G401.6 (cell line): ENCODE data around the gene FZD7.

Experiments
- FAIRE-seq: peaks from 2 replicates; lab custom pipeline; 2012; peaks lifted over from hg19 to GRCh38; lab: Jason Lieb, UNC

Gene FZD7

DNA sequence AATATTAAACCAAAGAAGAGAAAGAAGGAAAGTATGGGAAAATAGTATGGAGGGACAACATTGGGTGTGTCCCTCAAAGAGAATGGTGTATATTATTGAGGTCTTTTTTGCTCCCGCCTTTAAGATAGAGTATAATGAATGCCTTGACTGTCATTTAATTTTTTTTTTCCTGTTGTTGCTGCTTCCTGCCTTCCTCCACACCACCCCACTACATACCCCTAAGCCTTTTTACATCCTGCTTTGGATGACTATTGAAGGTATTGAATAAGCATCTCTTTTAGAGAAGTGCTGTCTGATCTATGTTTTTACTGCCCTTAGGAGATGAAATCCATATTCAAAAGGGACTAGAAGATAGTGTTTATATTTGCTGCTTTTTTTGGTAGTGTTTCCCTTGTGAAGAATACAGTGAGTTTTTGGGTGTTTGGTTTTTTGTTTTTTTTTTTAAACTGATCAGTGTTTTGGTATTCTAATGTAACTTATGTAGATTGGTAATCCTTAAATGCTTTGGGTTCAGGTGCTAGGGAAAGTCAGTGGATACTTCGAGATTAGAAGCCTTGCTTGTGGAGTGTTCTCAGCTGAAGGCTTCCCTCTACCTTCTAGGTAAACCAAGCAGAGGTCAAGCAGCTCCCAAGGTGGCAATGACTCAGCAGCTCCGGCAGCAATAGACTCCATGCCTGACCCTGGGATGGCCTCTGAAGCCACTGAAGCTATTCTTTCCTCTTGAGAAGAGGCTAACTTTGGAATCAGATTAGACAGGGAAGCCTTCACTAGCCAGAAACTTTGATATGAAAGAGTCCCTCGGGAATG is 5.0 kb downstream of the FZD7 start:
- no peak for FAIRE-seq

DNA sequence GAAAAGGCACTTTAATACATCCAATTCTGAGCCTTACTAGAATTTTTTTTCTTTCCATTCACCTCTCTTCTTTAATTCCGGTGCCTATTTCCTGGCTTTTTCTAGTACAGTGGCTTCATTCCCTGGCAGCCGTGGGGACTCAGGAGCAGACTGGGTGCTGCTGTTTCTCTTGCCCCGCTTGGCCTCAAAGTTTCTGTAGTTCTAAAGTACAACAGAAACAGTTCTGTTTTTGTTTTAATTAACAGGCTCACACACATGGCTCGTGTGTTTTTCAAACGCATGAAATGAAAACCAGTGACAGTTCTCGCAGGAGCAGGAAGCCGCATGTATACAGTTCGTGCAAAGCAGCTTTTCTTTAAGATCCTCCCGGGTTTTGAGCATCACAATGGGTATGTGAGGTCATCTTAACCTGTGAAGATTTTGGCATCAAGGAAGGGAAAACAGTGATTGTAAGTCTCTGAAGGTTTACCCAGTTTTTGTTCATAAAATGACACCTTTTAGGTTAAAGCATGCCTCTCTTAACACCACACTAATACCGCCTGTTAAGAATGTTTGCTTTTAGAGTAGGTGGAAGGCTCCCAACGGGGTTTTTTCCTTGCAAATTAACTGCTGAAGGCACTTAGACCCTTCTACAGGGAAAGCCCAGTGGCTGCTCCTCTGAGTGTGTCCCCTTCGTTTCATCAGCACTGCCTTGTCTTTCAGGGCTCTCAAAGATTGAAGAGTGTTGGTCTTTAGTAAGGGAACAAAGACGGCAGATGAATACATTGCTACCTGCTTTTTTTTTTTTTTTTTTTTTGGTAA is 5.8 kb downstream of the FZD7 start:
- FAIRE-seq, result no peak

DNA sequence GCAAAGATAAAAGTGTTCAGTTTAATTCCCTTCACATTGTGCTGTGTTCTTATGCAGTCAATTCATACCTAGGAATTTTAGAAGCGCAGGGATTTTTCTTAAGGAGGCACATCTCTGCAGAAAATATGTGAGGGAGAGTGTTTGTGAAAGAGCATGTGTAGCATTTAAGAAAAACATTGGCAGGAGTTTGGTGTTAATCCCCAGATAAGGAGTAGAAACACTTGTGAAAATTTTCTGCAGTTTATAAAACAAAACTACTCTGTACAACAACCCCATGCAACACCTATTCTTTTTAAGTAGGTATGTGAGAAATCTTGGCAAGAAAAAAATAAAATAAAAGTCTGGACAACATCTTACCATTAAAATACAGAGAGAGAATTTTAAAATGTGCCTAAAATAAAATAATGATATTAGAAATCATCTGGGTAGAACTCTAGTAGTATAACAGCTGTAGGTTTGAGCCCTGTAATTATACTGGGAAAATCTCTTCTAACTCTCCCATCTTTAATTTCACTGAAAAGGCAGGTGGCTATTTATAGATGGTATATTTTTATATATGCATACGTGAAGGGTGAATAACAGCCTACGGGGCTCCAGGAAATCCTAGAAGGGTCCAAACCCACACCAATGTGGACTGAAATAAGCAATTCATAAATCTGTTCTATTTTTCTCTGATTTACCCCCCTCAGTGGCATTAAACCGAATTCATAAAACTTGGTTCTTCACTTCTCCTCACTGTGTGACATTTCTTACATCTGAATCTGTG is 6.6 kb downstream of the FZD7 start:
- no peak for FAIRE-seq

DNA sequence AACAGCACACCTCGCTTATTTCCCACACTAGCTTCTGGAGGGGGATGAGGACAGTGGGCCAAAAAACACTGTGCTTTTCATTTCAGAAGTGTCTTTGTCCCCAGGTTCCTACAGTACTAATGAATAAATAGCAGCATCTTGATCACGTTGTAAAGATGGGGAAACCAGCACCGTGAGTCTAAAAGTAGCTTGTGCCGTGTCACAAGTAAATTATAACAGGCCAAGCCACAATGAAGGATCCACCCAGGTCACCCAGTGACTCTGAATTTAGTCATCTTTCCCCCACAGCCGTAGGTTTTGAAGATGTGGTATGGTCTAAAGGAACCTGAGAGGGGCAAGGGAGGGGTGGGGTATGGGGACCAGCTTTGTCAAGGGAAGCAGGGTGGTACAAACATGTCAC is 8.8 kb downstream of the FZD7 start:
- no peak for FAIRE-seq

DNA sequence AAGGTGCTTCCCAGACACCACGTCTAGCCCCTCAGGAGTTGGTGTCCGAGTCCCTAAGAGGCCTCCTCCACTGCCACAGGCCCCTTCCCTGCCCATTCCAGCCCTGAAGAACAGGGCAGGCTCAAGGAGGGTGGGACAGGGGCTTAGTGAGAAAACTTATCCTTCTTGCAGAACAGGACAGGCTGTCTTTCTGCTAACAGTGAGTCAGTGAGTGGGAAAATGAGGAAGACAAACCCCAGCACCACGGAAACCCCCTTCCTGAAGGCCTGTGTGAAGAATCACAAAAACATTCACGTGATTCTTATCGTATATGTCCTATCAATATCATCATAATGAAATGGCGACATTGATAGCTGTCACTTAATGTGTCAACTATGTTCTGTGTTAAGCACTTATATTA is 9.8 kb downstream of the FZD7 start:
- no peak for FAIRE-seq

DNA sequence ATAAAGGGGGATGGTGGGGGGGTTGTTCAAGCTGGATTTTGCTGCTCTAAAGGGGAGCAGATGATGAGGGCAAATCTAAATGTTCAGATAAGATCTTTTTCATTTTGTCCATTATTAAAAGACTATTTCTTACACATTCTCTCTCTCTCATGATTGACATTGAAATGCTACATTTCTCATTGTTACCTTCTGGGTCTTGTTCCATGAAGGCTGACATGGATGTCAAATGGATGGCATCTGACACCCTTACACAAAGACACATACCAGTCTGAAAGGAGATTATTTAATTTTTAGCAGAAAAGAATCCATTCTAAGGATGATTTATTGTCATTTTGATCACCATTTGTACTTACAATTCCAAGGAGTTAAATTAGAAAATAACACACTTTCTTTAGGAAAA is 11.1 kb downstream of the FZD7 start:
- no peak for FAIRE-seq

DNA sequence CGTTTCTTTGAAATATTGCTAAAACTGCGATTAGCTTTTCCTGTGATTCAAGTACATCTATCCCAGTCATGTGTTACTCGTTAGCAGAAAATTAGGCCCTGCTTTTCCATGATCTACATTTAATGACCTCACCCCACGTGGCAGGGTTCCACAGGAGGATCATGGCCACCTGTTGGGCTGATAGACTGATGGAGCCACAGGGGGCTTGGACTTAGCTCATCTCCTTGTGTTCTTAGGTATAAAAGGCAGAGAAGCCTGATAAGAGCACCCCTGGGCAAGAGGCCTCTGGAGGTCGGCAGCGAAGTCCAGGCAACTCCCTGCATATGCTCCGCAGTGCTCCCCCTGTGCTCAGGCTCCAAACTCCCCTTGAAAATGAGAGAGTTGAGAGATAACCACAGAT is 12.9 kb downstream of the FZD7 start:
- FAIRE-seq, result no peak

DNA sequence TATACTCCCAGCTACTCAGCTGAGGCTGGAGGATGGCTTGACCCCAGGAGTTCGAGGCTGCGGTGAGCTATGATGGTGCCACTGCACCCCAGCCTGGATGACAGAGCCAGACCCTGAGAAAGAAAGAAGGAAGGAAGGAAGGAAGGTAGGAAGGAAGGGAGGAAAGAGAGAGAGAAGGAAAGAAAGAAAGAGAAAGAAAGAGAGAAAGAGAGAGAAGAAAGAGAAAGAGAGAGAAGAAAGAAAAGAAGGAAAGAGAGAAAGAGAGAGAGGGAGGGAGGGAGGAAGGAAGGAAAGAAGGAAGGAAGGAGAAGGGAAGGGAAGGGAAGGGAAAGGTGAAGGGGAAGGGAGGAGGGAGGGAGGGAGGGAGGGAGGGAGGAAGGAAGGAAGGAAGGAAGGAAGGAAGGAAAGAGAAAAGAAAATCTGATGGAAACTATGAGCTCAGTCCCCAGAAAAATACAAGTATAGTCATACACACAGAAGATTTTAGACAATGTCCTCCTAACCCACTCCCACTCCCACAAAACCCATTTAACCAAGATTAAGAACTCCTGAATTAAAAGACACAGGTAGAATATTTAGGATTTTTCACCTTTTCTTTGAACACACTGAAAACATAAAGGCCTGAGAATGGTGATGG is 15.6 kb downstream of the FZD7 start:
- no peak for FAIRE-seq

DNA sequence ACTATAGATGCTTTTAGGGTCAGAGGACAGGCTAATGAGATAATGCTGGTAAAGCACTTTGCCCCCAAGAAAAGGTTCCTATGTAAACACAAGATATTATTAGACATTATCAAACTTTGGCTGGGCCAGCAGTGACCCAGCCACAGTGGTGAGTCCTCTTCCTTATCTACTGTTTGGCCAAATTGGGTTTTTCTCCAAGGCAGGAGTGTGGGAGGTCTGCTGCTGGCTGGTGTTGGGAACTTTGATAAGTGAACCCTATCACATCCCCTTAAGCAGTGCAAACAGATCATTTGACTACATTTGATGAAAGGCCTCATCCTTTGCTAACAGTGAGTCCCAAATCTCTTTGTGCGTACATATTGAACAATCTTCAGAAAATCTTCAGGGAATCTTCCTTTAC is 16.2 kb downstream of the FZD7 start:
- no peak for FAIRE-seq

DNA sequence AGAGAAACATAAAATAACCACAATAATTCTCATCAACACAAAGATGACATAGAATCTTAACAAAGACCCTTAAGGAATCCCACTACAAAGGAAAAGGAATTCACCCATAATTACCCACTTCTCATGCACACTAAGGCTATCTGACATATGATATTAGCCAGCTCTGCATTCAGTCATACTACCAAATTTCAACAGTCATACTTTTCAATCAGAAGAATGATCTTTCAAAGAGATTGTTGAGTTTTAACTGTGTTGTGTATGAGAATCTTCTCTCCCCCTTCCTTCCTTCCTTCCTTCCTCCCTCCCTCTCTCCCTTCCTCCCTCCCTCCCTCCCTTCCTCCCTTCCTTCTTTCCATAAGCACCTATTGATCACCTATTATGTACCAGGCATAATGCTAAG is 17.0 kb downstream of the FZD7 start:
- no peak for FAIRE-seq

DNA sequence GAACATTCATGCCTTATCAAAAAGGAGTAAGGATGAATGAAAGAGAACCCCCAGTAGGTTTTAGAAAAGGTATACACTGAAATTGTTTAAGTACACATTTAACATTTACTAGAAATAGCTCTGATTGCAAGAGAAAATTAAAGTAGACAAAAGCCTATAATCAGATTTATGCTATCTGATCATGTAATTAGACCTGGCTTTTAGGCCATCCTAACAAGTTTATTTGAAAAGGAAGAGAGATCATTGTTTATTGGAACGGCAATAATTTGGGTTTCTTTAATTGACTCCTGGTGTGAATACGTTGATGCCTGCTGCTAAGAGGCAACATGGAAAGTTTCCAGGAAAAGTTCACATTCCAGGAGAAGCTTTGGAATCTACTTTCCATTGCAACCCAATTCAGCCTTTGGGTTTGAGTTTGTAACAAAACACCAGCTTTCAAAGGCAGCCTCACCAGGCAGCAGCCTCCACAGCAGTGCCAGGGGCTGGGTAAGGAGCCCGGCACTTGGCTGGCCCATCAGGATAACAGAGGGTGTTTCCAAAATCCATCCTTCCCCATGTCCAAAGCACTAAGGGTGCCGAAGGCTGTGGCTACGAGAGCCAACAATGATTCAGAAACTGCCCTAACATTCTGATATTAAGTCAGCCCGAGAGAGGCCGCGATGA is 18.0 kb downstream of the FZD7 start:
- no peak for FAIRE-seq

DNA sequence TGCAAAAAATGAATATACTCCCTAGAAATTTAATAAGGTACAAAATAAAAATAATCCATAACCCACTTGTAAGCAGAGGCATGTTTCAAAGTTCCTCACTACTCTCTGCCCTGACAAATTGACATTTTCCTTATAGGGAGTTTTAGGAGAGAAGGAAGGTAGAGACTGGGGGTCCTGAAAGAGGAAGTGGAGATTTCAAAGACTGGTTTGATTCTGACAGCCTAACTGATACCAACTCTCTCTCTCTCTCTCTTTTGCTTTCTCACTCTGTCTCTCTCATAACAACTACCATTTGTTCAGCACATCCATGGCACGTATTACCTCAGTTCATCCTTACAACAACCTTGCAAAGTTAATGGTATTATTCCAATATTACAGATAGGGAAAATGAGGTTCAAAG is 18.6 kb downstream of the FZD7 start:
- no peak for FAIRE-seq

DNA sequence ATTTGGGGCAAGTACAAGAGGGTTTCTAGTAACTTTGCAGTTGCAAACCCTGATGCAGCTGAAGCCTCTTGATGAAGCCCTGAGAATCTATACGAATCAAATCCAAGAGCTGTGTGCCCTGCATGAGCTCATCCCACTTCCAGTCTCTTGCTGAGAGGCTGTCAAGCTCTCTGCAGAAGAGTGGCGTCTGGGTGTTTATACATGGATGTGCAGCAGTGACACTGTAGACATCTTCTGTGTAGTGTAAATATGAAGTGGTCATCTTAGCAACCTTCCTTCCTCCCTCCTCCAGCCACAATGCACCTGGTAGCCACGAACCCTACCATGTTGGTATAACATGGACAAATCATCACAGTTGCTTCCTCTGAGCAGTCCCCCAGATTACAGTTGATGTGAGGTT is 21.0 kb downstream of the FZD7 start:
- no peak for FAIRE-seq

DNA sequence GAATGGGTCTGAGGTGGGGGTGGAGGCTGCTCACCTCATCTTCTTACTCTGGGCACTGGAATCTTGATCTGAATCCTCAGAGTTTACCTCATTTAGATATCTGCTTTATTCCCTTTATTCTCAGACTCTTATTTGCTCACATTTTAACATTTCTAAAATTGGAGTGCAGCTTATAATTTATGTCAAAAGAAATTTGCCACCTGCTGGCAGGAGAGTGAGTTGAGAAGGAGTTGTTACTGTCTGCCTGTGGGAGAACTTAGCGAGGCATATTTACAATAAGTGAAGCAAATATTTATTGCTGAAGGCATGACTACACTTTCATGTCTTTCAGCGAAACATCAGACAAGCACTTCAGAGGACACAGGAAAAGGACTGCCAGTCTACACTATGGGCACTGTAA is 23.0 kb downstream of the FZD7 start:
- FAIRE-seq, result no peak

DNA sequence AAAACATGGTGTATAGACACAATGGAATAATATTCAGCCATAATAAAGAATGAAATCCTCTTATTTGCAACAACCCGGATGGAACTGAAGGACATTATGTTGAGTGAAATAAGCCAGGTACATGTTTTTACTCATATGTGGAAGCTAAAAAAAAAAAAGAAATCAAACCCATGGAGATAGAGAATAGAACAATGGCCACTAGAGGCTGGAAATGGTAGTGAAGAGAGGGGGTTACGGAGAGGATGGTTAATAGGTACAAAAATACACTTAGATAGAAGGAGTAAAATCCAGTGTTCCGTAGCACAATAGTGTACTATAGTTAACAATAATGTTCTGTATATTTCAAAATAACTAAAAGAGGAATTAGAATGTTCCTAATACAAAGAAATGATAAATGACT is 26.6 kb downstream of the FZD7 start:
- peak; percentile 39 for FAIRE-seq

DNA sequence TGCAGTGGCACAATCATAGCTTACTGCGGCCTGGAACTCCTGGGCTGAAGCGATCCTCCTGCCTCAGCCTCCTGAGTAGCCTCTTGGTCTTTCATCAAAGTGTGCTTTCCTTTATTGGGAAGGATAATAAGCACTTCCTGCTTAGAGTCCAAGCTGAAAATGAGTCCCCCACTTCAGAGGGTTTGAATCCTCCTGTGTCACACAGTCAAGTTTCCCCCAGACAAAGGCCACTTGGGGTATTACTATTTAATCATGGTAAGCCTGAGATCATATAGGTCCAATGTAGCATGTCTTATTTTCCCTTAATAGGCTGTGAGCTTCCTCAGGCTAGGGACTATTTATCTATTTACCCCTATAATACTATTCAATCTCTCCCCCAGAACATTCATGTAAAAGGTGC is 28.0 kb downstream of the FZD7 start:
- FAIRE-seq, result no peak

DNA sequence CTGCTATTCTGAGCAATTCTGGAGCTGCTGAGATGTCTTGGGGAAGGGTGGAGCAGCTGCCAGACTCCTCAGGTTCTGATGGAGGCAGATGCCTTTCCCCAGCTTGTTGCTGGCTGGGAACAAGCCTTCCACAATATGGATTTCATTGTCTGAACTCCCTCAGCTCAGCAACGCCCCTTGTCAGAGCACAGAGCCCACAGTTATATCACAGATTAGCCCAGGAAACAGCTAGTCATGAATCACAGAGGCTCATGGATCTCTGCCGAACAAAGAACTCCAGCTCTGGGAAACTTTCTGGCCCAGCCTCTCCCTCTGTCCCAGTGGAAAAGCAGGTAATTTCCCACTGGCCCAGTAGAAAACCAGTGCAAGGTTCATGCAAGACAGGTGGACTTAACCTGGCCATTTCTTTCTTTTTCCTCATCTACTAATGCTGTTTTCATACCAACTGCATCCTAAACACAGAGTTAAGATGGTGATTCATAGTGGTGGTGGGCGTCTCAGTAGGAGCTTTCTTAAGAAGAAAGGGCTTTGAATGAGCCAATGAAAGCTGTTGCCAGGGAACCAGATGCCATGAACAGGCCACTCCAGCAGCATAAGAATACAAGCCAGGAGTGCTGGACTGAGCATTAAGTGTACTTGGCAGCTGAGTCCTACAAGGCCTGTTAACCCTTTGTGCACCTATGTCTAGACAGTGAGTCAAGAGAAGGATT is 30.7 kb downstream of the FZD7 start:
- FAIRE-seq, result no peak

DNA sequence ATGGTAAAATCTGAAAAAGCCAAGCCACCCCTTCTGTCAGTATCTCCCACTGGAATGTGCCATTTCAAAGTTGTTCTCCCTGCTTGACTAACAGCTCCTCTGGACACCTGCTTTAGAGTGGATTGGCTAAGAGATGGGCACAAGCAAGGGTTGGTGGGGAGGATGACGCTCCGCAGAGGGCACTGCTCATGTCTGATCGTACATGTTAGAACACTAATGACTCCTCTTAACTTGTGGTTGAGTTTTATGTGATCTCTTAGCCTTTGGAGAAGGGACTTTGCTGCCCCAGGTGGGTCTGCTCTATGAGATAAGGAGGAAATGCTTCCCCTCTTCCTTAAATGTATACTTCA is 31.2 kb downstream of the FZD7 start:
- no peak for FAIRE-seq

DNA sequence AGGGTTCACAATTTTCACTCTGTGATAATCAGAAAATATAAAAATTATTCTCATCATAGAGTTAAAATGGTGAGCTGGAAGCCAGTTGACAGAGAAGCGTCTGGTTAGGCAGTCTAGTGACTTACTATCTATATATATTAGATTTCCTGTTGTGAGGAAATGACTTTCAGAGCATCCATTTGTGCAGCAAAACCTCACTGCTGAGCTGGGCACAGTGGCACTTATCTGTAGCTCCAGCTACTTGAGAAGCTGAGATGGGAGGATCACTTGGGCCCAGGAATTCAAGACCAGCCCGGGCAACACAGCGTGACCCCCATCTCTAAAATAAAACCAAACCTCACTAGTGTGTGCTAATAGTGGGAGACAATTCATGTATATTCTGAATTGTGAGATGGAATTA is 32.2 kb downstream of the FZD7 start:
- FAIRE-seq, result no peak

DNA sequence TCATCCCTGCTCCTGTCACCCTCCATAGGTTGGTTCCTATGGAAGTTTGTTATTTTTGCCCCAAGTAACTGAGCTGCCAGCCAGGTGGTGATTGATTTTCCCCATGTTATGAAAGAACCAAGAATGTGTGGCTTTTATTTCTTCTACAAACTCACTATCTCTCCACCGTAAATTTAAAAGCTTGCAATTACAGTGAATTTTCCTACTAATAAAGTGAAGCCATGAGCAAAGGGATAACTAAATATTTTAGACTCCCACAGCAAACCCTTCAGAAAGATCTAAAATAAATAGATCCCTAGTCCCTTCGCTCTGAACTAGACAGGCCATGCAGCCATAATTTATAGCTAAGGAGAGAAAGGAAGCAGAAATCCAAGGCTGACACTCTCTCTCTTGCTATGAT is 33.2 kb downstream of the FZD7 start:
- no peak for FAIRE-seq

DNA sequence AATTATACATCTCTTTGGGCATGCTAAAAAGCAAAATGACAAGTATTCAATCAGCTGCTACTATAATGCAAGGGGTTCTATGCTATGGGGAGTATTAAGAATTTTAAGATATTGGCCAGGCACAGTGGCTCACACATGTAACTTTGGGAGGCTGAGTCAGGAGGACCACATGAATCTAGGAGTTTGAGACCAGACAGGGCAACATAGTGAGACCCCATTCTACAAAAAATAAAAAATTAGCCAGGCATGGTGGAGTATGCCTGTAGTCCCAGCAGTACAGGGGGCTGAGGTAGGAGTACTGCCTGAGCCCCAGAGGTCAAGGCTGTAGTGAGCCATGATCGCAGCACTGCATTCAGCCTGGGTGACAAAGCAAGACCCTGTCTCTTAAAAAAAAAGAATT is 33.9 kb downstream of the FZD7 start:
- no peak for FAIRE-seq
